ENCODE results near the gene ABCA7. TPM values are rescaled to one million over a fixed set of nuclear protein-coding genes. Genes with fewer than 3 reads are reported as not detected.

ABCA7 gene
- total RNA-seq, 1 donor from 2014 or later = 110 TPM

DNA sequence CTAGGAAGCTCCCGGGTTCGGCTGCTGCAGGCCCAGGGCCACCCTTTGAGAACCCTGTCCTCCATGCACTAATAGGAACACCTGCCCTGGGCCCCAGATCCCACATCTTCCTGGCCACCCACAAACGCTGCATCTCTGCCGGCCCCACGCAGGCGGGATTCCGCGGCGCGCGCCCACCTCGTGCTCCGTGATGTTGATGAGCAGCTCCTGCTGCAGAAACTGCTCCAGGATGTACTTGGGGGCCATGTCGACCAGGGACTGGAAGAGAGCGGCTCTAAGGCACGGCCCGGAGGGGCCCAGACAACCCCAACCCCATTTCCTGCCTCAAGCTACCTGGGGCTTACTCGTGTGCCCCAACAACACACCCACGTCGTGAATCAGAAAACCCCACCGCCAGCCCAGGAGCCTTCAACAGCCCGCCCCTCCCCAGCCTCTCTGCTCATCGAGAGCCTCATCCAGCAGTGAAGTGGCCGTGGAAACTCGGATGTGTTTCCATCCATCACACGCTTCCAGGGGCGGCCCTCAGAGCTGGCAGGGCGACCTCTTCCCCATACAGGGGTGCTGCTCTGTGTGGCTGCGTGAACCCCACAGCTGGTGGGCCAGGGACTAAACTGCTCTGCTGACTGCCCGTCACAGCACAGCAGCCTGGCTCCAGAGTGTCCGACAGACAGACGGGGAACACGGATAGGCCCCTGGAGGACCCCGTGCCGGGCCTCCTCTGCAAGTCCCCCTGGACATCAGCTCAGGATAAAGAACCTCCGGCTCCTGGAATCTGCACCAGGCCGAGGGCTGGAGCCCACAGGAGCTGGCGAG is 51.0 kb downstream of the ABCA7 start:
- H3K27me3 Mint-ChIP-seq (ENCODE audit: unreplicated experiment) = peaks cover 7% of the 10 kb centered on the region
- H3K27ac Mint-ChIP-seq (ENCODE audit: unreplicated experiment) = no peak overlapping the region
- H3K36me3 Mint-ChIP-seq (ENCODE audit: unreplicated experiment) = no peaks in the 10 kb centered on the region
- TF ChIP-seq, protein P1, sequence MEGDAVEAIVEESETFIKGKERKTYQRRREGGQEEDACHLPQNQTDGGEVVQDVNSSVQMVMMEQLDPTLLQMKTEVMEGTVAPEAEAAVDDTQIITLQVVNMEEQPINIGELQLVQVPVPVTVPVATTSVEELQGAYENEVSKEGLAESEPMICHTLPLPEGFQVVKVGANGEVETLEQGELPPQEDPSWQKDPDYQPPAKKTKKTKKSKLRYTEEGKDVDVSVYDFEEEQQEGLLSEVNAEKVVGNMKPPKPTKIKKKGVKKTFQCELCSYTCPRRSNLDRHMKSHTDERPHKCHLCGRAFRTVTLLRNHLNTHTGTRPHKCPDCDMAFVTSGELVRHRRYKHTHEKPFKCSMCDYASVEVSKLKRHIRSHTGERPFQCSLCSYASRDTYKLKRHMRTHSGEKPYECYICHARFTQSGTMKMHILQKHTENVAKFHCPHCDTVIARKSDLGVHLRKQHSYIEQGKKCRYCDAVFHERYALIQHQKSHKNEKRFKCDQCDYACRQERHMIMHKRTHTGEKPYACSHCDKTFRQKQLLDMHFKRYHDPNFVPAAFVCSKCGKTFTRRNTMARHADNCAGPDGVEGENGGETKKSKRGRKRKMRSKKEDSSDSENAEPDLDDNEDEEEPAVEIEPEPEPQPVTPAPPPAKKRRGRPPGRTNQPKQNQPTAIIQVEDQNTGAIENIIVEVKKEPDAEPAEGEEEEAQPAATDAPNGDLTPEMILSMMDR (IDR thresholded peaks at IDR 0.05; ENCODE audit: partially characterized antibody, unreplicated experiment) = no peak
- H3K4me1 Mint-ChIP-seq (ENCODE audit: low read depth, unreplicated experiment) = peaks cover 3% of the 10 kb centered on the region
- H3K4me3 Mint-ChIP-seq (ENCODE audit: unreplicated experiment) = no peak overlapping the region
- peaks cover 5% of the 10 kb centered on the region for H3K9me3 Mint-ChIP-seq (ENCODE audit: unreplicated experiment)
- no peak for DNase-seq

DNA sequence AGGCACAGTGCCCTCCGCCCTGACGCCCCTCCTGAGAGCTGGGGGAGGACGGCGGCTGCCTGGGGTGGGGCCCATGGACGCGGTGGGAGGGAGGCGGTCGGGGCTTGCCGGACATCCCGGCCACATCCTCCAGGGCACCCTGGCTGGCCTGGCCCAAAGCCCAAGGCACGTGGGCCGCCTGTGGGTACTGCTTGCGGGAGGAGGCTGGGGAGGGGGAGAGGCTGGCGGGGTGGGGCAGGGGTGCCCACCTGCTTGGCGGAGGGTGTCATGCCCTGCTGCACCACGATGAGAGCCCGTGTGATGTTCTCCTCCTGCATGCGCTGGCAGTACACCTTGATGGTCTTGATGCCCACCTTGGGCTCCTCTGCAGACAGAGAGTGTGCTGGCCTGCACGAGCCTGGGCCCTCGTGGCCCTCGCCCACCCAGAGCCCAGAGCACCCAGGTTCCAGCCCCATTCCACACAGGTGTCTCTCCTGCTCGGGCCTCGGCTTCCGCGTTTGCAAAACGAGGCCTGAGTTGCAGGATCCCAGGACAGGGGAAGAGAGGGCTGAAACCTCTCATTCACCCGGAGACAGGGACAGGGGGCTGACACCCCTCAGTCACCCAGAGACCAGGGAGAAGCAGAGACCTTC is 51.8 kb downstream of the ABCA7 start:
- H3K4me3 Mint-ChIP-seq (ENCODE audit: unreplicated experiment) = no peak overlapping the region
- H3K27ac Mint-ChIP-seq (ENCODE audit: unreplicated experiment) = no peak overlapping the region
- peaks cover 3% of the 10 kb centered on the region for H3K4me1 Mint-ChIP-seq (ENCODE audit: low read depth, unreplicated experiment)
- H3K27me3 Mint-ChIP-seq (ENCODE audit: unreplicated experiment) = peaks cover 7% of the 10 kb centered on the region
- H3K36me3 Mint-ChIP-seq (ENCODE audit: unreplicated experiment) = no peaks in the 10 kb centered on the region
- DNase-seq = no peak
- H3K9me3 Mint-ChIP-seq (ENCODE audit: unreplicated experiment) = peaks cover 7% of the 10 kb centered on the region
- TF ChIP-seq, protein P1 (IDR thresholded peaks at IDR 0.05; ENCODE audit: partially characterized antibody, unreplicated experiment) = no peak

DNA sequence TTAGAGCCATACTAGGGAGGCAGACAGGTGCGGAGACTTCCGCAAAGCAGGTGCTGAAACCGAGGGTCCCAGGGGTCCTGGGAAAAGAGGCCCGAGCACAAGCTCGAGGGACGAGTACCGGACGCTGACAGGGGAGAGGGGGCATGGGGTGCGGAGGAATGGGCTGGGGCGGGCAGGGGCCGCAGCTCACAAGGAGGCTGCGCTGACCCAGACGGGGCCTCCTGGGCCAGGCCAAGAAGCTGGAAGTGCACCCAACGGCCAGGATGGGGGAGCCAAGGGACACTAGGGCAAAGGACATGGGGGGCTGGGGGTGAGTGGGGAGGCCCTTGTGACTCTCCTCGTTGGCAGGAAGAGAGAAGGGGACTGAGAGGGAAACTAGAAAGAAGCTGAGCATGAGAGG is 53.4 kb downstream of the ABCA7 start:
- Mint-ChIP-seq H3K27me3 (ENCODE audit: unreplicated experiment) (peaks cover 7% of the 10 kb centered on the region), H3K4me1 (ENCODE audit: low read depth, unreplicated experiment) (peaks cover 3% of the 10 kb centered on the region), H3K4me3 (ENCODE audit: unreplicated experiment) (peak overlapping the region; percentile 91), H3K27ac (ENCODE audit: unreplicated experiment) (no peak overlapping the region), H3K9me3 (ENCODE audit: unreplicated experiment) (peaks cover 7% of the 10 kb centered on the region), H3K36me3 (ENCODE audit: unreplicated experiment) (no peaks in the 10 kb centered on the region)
- DNase-seq = no peak
- TF ChIP-seq, protein P1 (IDR thresholded peaks at IDR 0.05; ENCODE audit: partially characterized antibody, unreplicated experiment) = no peak

DNA sequence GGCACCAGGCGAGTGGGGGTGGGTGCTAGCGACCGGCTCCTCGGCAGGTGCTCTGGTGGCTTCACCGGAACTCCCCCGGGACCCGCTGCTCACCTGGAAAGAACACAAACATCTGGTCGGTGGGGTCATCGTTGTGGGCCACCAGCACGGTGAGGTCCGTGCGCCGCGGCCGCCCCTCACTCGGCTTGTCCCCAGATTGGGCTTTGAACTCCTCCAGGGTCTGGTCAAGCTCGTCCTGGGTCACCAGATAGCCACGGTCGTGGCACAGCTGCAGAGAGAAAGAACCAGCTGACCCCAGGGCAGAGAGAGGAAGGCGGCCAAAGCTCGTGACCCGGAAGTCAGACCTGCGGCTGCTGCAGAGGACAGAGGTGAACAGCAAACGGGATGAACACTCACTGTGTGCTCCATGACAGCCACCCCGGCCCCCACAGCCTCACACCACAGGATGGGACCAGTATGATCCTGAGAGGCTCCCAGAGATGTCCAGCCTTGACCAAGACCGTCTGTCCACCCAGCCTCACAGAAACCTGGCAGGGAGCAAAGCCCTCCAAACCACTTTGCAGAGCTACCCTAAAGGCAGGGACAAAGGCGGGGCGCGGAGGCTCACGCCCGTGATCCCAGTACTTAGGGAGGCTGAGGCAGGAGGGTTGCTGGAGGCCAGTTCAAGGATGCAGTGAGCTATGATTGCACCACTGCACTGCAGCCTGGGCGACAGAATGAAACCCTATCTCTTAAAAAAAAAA is 54.1 kb downstream of the ABCA7 start:
- peak overlapping the region; percentile 85 for H3K27ac Mint-ChIP-seq (ENCODE audit: unreplicated experiment)
- H3K9me3 Mint-ChIP-seq (ENCODE audit: unreplicated experiment) = peaks cover 7% of the 10 kb centered on the region
- peaks cover 3% of the 10 kb centered on the region for H3K4me1 Mint-ChIP-seq (ENCODE audit: low read depth, unreplicated experiment)
- peaks cover 7% of the 10 kb centered on the region for H3K27me3 Mint-ChIP-seq (ENCODE audit: unreplicated experiment)
- H3K36me3 Mint-ChIP-seq (ENCODE audit: unreplicated experiment) = no peaks in the 10 kb centered on the region
- DNase-seq = no peak
- peak overlapping the region; percentile 91 for H3K4me3 Mint-ChIP-seq (ENCODE audit: unreplicated experiment)
- TF ChIP-seq, protein P1 (IDR thresholded peaks at IDR 0.05; ENCODE audit: partially characterized antibody, unreplicated experiment) = no peak
